K562 (cell line): Measurements from ENCODE around the gene SLC32A1. TPM values are rescaled to one million over a fixed set of nuclear protein-coding genes. Genes with fewer than 3 reads are reported as not detected.
A peak's percentile ranks its signal among the peaks of the same experiment; 100 is the strongest.

Experiments used
- BRCA1 ChIP-seq, 2 experiments: fragments of 450-650 bp in 1 of 2; sonication (generic) in 1 of 2; formaldehyde crosslinking in 1 of 2; IDR thresholded peaks; 2 replicates each; pipeline versions ENCODE4 v1.5.0 to v1.6.1; 2017 to 2020; ENCODE audit warnings: mild to moderate bottlenecking in 1 of 2, missing genetic modification reagents in 1 of 2
- CAMTA2 ChIP-seq: fragments of 250-450 bp; sonication (Bioruptor Pico); conservative IDR thresholded peaks from 2 replicates; pipeline ENCODE4 v1.5.1; 2022
- CBFA2T2 ChIP-seq: fragments of 450-650 bp; conservative IDR thresholded peaks from 2 replicates; pipeline ENCODE4 v1.6.1; 2017; ENCODE audit warnings: mild to moderate bottlenecking
- CREB3 ChIP-seq: fragments of 450-650 bp; conservative IDR thresholded peaks from 2 replicates; pipeline ENCODE4 v1.6.1; 2016; ENCODE audit warnings: missing genetic modification characterization, low read depth, mild to moderate bottlenecking, missing compliant biosample characterization, moderate library complexity
- DACH1 ChIP-seq: fragments of 450-650 bp; IDR thresholded peaks from 2 replicates; pipeline ENCODE4 v1.6.1; 2018; ENCODE audit not compliant: partially characterized antibody
- DNMT1 ChIP-seq: fragments of 450-650 bp; IDR thresholded peaks from 2 replicates; pipeline ENCODE4 v1.6.1; 2016; ENCODE audit warnings: antibody characterized with exemption, mild to moderate bottlenecking
- JUND ChIP-seq, 2 experiments: IDR thresholded peaks; 2 replicates in 1 of 2; 3 replicates in 1 of 2; pipeline ENCODE4 v1.6.1; 2011; ENCODE audit warnings: borderline replicate concordance in 2 of 2, low read depth in 2 of 2, low read length in 2 of 2, improper control_type of control experiment in 1 of 2, missing biosample characterization in 1 of 2, missing genetic modification characterization in 1 of 2, missing genetic modification reagents in 1 of 2
- KHSRP ChIP-seq: fragments of 450-650 bp; IDR thresholded peaks from 2 replicates; pipeline ENCODE4 v1.6.1; 2017
- NFRKB ChIP-seq: fragments of 450-650 bp; IDR thresholded peaks from 2 replicates; pipeline ENCODE4 v1.6.1; 2016; ENCODE audit warnings: low read depth
- NR0B1 ChIP-seq: fragments of 450-650 bp; IDR thresholded peaks from one replicate; pipeline ENCODE4 v1.6.1; 2018; ENCODE audit warnings: mild to moderate bottlenecking, moderate library complexity; ENCODE audit not compliant: partially characterized antibody
- RAD51 ChIP-seq: fragments of 450-650 bp; IDR thresholded peaks from 2 replicates; pipeline ENCODE4 v1.7.1; 2016; ENCODE audit warnings: low read depth, mild to moderate bottlenecking, borderline replicate concordance
- RB1 ChIP-seq: fragments of 450-650 bp; IDR thresholded peaks from 2 replicates; pipeline ENCODE4 v1.6.1; 2017; ENCODE audit warnings: low read depth, mild to moderate bottlenecking
- RBM34 ChIP-seq: fragments of 200-400 bp; formaldehyde crosslinking; IDR thresholded peaks from 2 replicates; pipeline ENCODE4 v1.6.1; 2018; ENCODE audit warnings: low read length, borderline replicate concordance; ENCODE audit not compliant: insufficient read depth
- RNF2 ChIP-seq: sonication (generic); IDR thresholded peaks from 2 replicates; pipeline ENCODE4 v1.6.1; 2016
- SIX5 ChIP-seq, 2 experiments: IDR thresholded peaks; 2 replicates each; pipeline ENCODE4 v1.6.1; 2011; ENCODE audit warnings: low read length in 2 of 2, borderline replicate concordance in 1 of 2, low read depth in 1 of 2, mild to moderate bottlenecking in 1 of 2, moderate library complexity in 1 of 2; ENCODE audit not compliant: insufficient read depth in 1 of 2
- SRSF3 ChIP-seq: fragments of 200-400 bp; formaldehyde crosslinking; IDR thresholded peaks from 2 replicates; pipeline ENCODE4 v1.6.1; 2016; ENCODE audit warnings: mild to moderate bottlenecking, low read length, moderate library complexity; ENCODE audit not compliant: insufficient read depth
- SRSF7 ChIP-seq: fragments of 200-400 bp; formaldehyde crosslinking; optimal IDR thresholded peaks from 2 replicates; pipeline ENCODE3; 2017; ENCODE audit warnings: mild to moderate bottlenecking, low read depth, low read length
- STAT5B ChIP-seq: fragments of 250-450 bp; sonication (Bioruptor Pico); IDR thresholded peaks from 2 replicates; pipeline ENCODE4 v1.8.0; 2021; ENCODE audit warnings: mild to moderate bottlenecking, inconsistent platforms
- TAL1 ChIP-seq: fragments of 450-650 bp; IDR thresholded peaks from 2 replicates; pipeline ENCODE4 v1.6.1; 2016; ENCODE audit warnings: mild to moderate bottlenecking
- TEAD2 ChIP-seq: fragments of 450-650 bp; IDR thresholded peaks from 2 replicates; pipeline ENCODE4 v1.6.1; 2016; ENCODE audit warnings: missing genetic modification characterization, control low read depth, missing compliant biosample characterization
- ZC3H8 ChIP-seq: fragments of 450-650 bp; IDR thresholded peaks from 2 replicates; pipeline ENCODE4 v1.6.1; 2017
- ZNF12 ChIP-seq: sonication (generic); formaldehyde crosslinking; IDR thresholded peaks from 2 replicates; pipeline ENCODE4 v1.4.0; 2020; ENCODE audit warnings: mild to moderate bottlenecking, missing genetic modification reagents
- ZNF398 ChIP-seq: fragments of 250-450 bp; sonication (Bioruptor Pico); IDR thresholded peaks from 2 replicates; pipeline ENCODE4 v1.8.0; 2021; ENCODE audit warnings: moderate library complexity, mild to moderate bottlenecking, inconsistent platforms
- ZNF511 ChIP-seq: sonication (generic); formaldehyde crosslinking; IDR thresholded peaks from 2 replicates; pipeline ENCODE4 v1.8.0; 2022; ENCODE audit warnings: mild to moderate bottlenecking, missing genetic modification reagents
- ZNF551 ChIP-seq: fragments of 250-450 bp; sonication (Bioruptor Pico); IDR thresholded peaks from 2 replicates; pipeline ENCODE4 v1.5.0; 2021; ENCODE audit warnings: mild to moderate bottlenecking, moderate library complexity
- polyA plus RNA-seq, 8 experiments: library from polyadenylated mRNA; depleted of rRNA in 4 of 8; stranded (reverse) in 5 of 8; unstranded in 3 of 8; fragments of >200 nt; fragmentation: Nextera tagmentation in 2 of 8; fragmentation: Illumina TruSeq in 1 of 8; extraction: Ambion mirVana in 2 of 8; extraction: Trizol in 1 of 8; gene quantifications; 2 replicates each; pipeline versions ENCODE4 v1.2.1 to v1.2.3, GENCODE V29; 2011 to 2014; ENCODE audit warnings: inconsistent platforms in 1 of 8, missing spikeins in 1 of 8
- total RNA-seq, 7 experiments: library from RNA; depleted of rRNA in 6 of 7; stranded (reverse); fragments of >200 nt in 6 of 7; fragmentation: Illumina TruSeq in 2 of 7; extraction: Trizol in 2 of 7; gene quantifications; 2 replicates each; pipeline versions ENCODE4 v1.2.1 to v1.2.3, GENCODE V29; 2011 to 2021; ENCODE audit warnings: low replicate concordance in 1 of 7

The SLC32A1 gene
- total and polyA plus RNA-seq, 9 of the 15 experiments (the other 6 are each of a cell fraction or from before 2014, with no cell fraction given): not detected

- TF ChIP-seq NFRKB: no peak
- no peak for TF ChIP-seq DNMT1
- TF ChIP-seq SIX5 (IDR thresholded peaks at IDR 0.05; ENCODE audit: borderline replicate concordance in 1 of 2, insufficient read depth in 1 of 2, low read depth in 1 of 2, low read length in 2 of 2): no peak
- no peak for TF ChIP-seq CBFA2T2
- no peak for TF ChIP-seq ZNF12 (CRISPR knock-in tag)
- no peak for TF ChIP-seq CAMTA2 (CRISPR knock-in tag)
- peak; percentile 81 for TF ChIP-seq RB1
- TF ChIP-seq SRSF7: no peak
- TF ChIP-seq DACH1: no peak
- TF ChIP-seq ZNF511 (CRISPR knock-in tag): no peak; the same call in 1 of the 2 replicates
- TF ChIP-seq SRSF3: no peak
- no peak for TF ChIP-seq KHSRP
- TF ChIP-seq STAT5B: no peak
- no peak for TF ChIP-seq RBM34
- TF ChIP-seq ZC3H8: no peak
- TF ChIP-seq BRCA1 (IDR thresholded peaks at IDR 0.05): no peak
- TF ChIP-seq BRCA1 (CRISPR knock-in tag; IDR thresholded peaks at IDR 0.05): no peak
- TF ChIP-seq RAD51: peak; percentile 13; the same call in 1 of the 2 replicates
- TF ChIP-seq RNF2: no peak
- TF ChIP-seq CREB3 (tag): no peak
- no peak for TF ChIP-seq TAL1
- TF ChIP-seq ZNF551 (CRISPR knock-in tag): no peak
- TF ChIP-seq JUND (IDR thresholded peaks at IDR 0.05; ENCODE audit: borderline replicate concordance, low read depth, low read length): no peak
- TF ChIP-seq JUND (tag; IDR thresholded peaks at IDR 0.05; ENCODE audit: borderline replicate concordance, low read depth, low read length): no peak
- TF ChIP-seq NR0B1: no peak
- no peak for TF ChIP-seq ZNF398 (CRISPR knock-in tag)
- no peak for TF ChIP-seq TEAD2 (tag)
These were observed 6.9 kb downstream of the SLC32A1 start (continued) for GRCh38 chr20:38730989-38731737.
